ENCODE results near the gene POLA2.

DNA sequence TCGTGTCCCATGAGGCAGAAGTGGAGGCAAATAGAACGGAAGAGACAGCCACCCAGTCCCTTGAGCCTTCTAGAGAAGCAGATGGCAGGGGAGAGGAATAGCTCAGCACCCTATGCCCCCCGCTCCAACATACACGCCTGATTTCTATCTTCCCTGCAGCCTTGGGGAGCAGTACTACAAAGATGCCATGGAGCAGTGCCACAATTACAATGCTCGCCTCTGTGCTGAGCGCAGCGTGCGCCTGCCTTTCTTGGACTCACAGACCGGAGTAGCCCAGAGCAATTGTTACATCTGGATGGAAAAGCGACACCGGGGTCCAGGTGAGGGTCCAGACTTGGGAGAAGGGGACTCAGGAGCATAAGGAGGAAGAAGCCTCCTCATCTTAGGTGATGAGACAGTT, 78.5 kb downstream of the POLA2 start:
- no peak for TF ChIP-seq YY1 (IDR thresholded peaks at IDR 0.05; ENCODE audit: insufficient read depth, insufficient read length)
- TF ChIP-seq ZNF274 (IDR thresholded peaks at IDR 0.05; ENCODE audit: low read depth, low read length) = no peak
